Fibroblast of the aortic adventitia (primary cell): ENCODE measurements around the gene GTPBP3. TPM values are rescaled to one million over a fixed set of nuclear protein-coding genes. Genes with fewer than 3 reads are reported as not detected.
A peak's percentile ranks its signal among the peaks of the same experiment; 100 is the strongest.

Experiments used
- DNase-seq: peaks from one replicate; pipeline ENCODE4 v3.0.0-alpha.2; 2010; ENCODE audit warnings: low read depth
- H3K4me3 ChIP-seq: 2 replicates; pipeline ENCODE4 v1.5.1; 2011; ENCODE audit warnings: low read depth, mild to moderate bottlenecking, control low read depth, low read length, moderate library complexity
- total RNA-seq: library from RNA; depleted of rRNA; stranded (reverse); fragments of >200 nt; gene quantifications from 2 replicates; pipeline ENCODE4 v1.2.3, GENCODE V29; 2012; ENCODE audit warnings: low replicate concordance
- TF ChIP-seq, protein P1 (sequence below): IDR thresholded peaks from 2 replicates; pipeline ENCODE4 v1.5.1; 2011; ENCODE audit warnings: mild to moderate bottlenecking, low read length, control low read depth, inconsistent platforms; ENCODE audit not compliant: insufficient read depth

The GTPBP3 gene
- total RNA-seq, 1 donor, result 12.1 TPM

DNA sequence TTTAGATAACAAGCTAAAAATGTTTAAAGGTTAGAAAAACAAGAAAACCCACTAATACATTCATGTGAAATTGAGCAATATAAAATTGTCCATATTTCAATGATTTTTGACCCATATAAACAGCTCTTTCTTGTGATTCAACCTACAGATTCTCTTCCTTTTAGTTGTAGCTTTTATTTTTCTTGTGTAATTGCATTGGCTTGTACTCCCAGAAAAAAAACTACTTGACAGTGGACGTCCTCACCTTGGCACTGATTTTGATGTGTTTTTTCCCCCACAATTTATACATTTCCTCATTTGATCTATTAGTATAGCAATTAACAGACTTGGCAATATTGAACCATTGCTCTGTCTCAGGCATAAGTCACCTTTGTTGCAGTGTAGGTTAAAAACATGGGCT lies 51.9 kb downstream of the GTPBP3 start:
- no peak overlapping the region for H3K4me3 ChIP-seq
- TF ChIP-seq, protein P1, sequence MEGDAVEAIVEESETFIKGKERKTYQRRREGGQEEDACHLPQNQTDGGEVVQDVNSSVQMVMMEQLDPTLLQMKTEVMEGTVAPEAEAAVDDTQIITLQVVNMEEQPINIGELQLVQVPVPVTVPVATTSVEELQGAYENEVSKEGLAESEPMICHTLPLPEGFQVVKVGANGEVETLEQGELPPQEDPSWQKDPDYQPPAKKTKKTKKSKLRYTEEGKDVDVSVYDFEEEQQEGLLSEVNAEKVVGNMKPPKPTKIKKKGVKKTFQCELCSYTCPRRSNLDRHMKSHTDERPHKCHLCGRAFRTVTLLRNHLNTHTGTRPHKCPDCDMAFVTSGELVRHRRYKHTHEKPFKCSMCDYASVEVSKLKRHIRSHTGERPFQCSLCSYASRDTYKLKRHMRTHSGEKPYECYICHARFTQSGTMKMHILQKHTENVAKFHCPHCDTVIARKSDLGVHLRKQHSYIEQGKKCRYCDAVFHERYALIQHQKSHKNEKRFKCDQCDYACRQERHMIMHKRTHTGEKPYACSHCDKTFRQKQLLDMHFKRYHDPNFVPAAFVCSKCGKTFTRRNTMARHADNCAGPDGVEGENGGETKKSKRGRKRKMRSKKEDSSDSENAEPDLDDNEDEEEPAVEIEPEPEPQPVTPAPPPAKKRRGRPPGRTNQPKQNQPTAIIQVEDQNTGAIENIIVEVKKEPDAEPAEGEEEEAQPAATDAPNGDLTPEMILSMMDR, result no peak
- DNase-seq, result no peak

- TF ChIP-seq, protein P1, result no peak
- peak overlapping the region; percentile 65 for H3K4me3 ChIP-seq
- no peak for DNase-seq
Observed at GRCh38 chr19:17389957-17390664, 52.8 kb downstream of the GTPBP3 start.

GRCh38 chr19:17390665-17391370 lies 53.5 kb downstream of the GTPBP3 start:
- DNase-seq, result peak; percentile 83
- TF ChIP-seq, protein P1, result peak; percentile 62
- H3K4me3 ChIP-seq, result peak overlapping the region; percentile 65

GRCh38 chr19:17391371-17392151 lies 54.2 kb downstream of the GTPBP3 start:
- TF ChIP-seq, protein P1, result no peak
- H3K4me3 ChIP-seq, result peak overlapping the region; percentile 31
- DNase-seq, result no peak

Other genes with a start within 250 kb of the GTPBP3 start
- 23.8 and 27.8 TPM in 2 replicates for gene USE1, start 122.2 kb upstream of the GTPBP3 start, total RNA-seq
- gene OCEL1, start 111.3 kb upstream of the GTPBP3 start, total RNA-seq, result 3.9 and 19.7 TPM in 2 replicates
- 23.7 and 27.9 TPM in 2 replicates for gene NR2F6, start 91.6 kb upstream of the GTPBP3 start, total RNA-seq
- gene USHBP1, start 72.8 kb upstream of the GTPBP3 start, total RNA-seq, result not detected in 2 replicates
- gene BABAM1, start 70.1 kb upstream of the GTPBP3 start, total RNA-seq, result 59.3 and 72.1 TPM in 2 replicates
- 0.09 and 0.41 TPM in 2 replicates for gene ANKLE1, start 55.7 kb upstream of the GTPBP3 start, total RNA-seq
- 12.5 and 13.3 TPM in 2 replicates for gene ABHD8, start 34.1 kb upstream of the GTPBP3 start, total RNA-seq
- 22.7 and 34.3 TPM in 2 replicates for gene MRPL34, start 31.7 kb upstream of the GTPBP3 start, total RNA-seq
- gene DDA1, start 28.0 kb upstream of the GTPBP3 start, total RNA-seq, result 2.9 and 20.2 TPM in 2 replicates
- 3.1 and 6.1 TPM in 2 replicates for gene ANO8, start 2.7 kb upstream of the GTPBP3 start, total RNA-seq
- 0.09 TPM in 1 of 2 replicates, not detected in the other for gene PLVAP, start 39.8 kb downstream of the GTPBP3 start, total RNA-seq
- not detected in 2 replicates for gene CCDC194, start 56.6 kb downstream of the GTPBP3 start, total RNA-seq
- gene BST2, start 68.1 kb downstream of the GTPBP3 start, total RNA-seq, result 9.8 and 48.1 TPM in 2 replicates
- 44.7 and 47.5 TPM in 2 replicates for gene MVB12A, start 82.5 kb downstream of the GTPBP3 start, total RNA-seq
- not detected in 2 replicates for gene TMEM221, start 111.1 kb downstream of the GTPBP3 start, total RNA-seq
- gene NXNL1, start 123.4 kb downstream of the GTPBP3 start, total RNA-seq, result not detected in 2 replicates
- 11.4 and 42.0 TPM in 2 replicates for gene SLC27A1, start 133.0 kb downstream of the GTPBP3 start, total RNA-seq
- gene PGLS, start 174.1 kb downstream of the GTPBP3 start, total RNA-seq, result 91.6 and 148 TPM in 2 replicates
- gene COLGALT1, start 218.1 kb downstream of the GTPBP3 start, total RNA-seq, result 62.5 and 93.1 TPM in 2 replicates